Fibroblast of lung (primary cell): Measurements from ENCODE around the gene ITPKB.

ENCODE experiments used
- CTCF ChIP-seq, 2 donors: IDR thresholded peaks in 1 of 2; conservative IDR thresholded peaks in 1 of 2; 1 replicate in 1 of 2; 2 replicates in 1 of 2; pipeline ENCODE4 v1.5.1; 2011 to 2012; ENCODE audit warnings: low read length in 2 of 2, control low read depth in 1 of 2, inconsistent platforms in 1 of 2, low read depth in 1 of 2, mild to moderate bottlenecking in 1 of 2
- EZH2 ChIP-seq: IDR thresholded peaks from 2 replicates; pipeline ENCODE4 v1.5.1; 2012; ENCODE audit warnings: low read length, control low read depth, mild to moderate bottlenecking; ENCODE audit errors: missing control alignments

- no peak for TF ChIP-seq CTCF (conservative IDR thresholded peaks at IDR 0.05 in 1 of 2, IDR thresholded peaks at IDR 0.05 in 1 of 2; ENCODE audit: low read depth in 1 of 2, low read length in 2 of 2)
- no peak for TF ChIP-seq EZH2
Observed at GRCh38 chr1:226762055-226762454, 23.0 kb upstream of the ITPKB start.
